GM23338 (cell line): ENCODE measurements around the gene SRD5A3. TPM values are rescaled to one million over a fixed set of nuclear protein-coding genes. Genes with fewer than 3 reads are reported as not detected.

Source experiments
- ATAC-seq: fragments of 200-7000 bp; cut with Tn5 transposase; 3 replicates; pipeline ENCODE4 v1.9.1; 2020
- DNase-seq: peaks from one replicate; pipeline ENCODE4 v3.0.0-alpha.2; 2015; ENCODE audit warnings: low spot score
- H2AFZ ChIP-seq: fragments of 200-600 bp; sonication (generic); 2 replicates; pipeline ENCODE4 v1.8.0; 2016; ENCODE audit warnings: antibody characterized with exemption, mild to moderate bottlenecking, moderate library complexity
- H3F3A ChIP-seq: fragments of 200-600 bp; sonication (generic); replicated peaks from 2 replicates; pipeline ENCODE4 v1.8.0; 2017; ENCODE audit warnings: antibody characterized with exemption, mixed run types, low read depth
- H3K27ac ChIP-seq: fragments of 200-600 bp; sonication (generic); 2 replicates; pipeline ENCODE4 v1.6.1; 2016; ENCODE audit warnings: low read depth
- H3K27me3 ChIP-seq: fragments of 200-600 bp; sonication (generic); 2 replicates; pipeline ENCODE4 v1.8.0; 2016; ENCODE audit warnings: mild to moderate bottlenecking, mixed run types, moderate library complexity; ENCODE audit not compliant: insufficient read depth
- H3K36me3 ChIP-seq: fragments of 200-600 bp; sonication (generic); 2 replicates; pipeline ENCODE4 v1.8.0; 2016; ENCODE audit warnings: mild to moderate bottlenecking; ENCODE audit not compliant: insufficient read depth
- H3K4me1 ChIP-seq: fragments of 200-600 bp; sonication (generic); 2 replicates; pipeline ENCODE4 v1.8.0; 2016; ENCODE audit warnings: mild to moderate bottlenecking, moderate library complexity; ENCODE audit not compliant: insufficient read depth
- H3K4me2 ChIP-seq: fragments of 200-600 bp; sonication (generic); 2 replicates; pipeline ENCODE4 v1.7.1; 2017; ENCODE audit warnings: mixed run types
- H3K4me3 ChIP-seq: fragments of 200-600 bp; sonication (generic); 2 replicates; pipeline ENCODE4 v1.6.1; 2016; ENCODE audit warnings: mixed run types
- H3K79me2 ChIP-seq: fragments of 200-600 bp; sonication (generic); replicated peaks from 2 replicates; pipeline ENCODE4 v1.8.0; 2017; ENCODE audit warnings: mild to moderate bottlenecking; ENCODE audit not compliant: insufficient read depth
- H3K9me2 ChIP-seq: fragments of 200-600 bp; sonication (generic); 2 replicates; pipeline ENCODE4 v1.8.0; 2017; ENCODE audit not compliant: insufficient read depth
- H4K20me1 ChIP-seq: fragments of 200-600 bp; sonication (generic); replicated peaks from 2 replicates; pipeline ENCODE4 v1.8.0; 2017; ENCODE audit warnings: mild to moderate bottlenecking; ENCODE audit not compliant: insufficient read depth
- H3K27ac Mint-ChIP-seq: 2 replicates; pipeline ENCODE4 v1.8.0; 2020; ENCODE audit warnings: inconsistent platforms, mild to moderate bottlenecking, moderate library complexity, mixed read lengths
- H3K27me3 Mint-ChIP-seq: 3 replicates; pipeline ENCODE4 v1.8.0; 2022; ENCODE audit warnings: low read depth, mild to moderate bottlenecking, moderate library complexity, mixed read lengths, inconsistent platforms; ENCODE audit not compliant: insufficient read depth, poor library complexity
- H3K36me3 Mint-ChIP-seq: 3 replicates; pipeline ENCODE4 v1.8.0; 2021; ENCODE audit warnings: low read depth, mild to moderate bottlenecking, inconsistent platforms, moderate library complexity, mixed read lengths
- H3K4me1 Mint-ChIP-seq: 3 replicates; pipeline ENCODE4 v1.8.0; 2020; ENCODE audit warnings: mild to moderate bottlenecking, inconsistent platforms, mixed read lengths
- H3K4me3 Mint-ChIP-seq: 3 replicates; pipeline ENCODE4 v1.8.0; 2021; ENCODE audit warnings: moderate library complexity, mild to moderate bottlenecking, inconsistent platforms, mixed read lengths
- H3K9me3 Mint-ChIP-seq: 3 replicates; pipeline ENCODE4 v1.8.0; 2020; ENCODE audit warnings: moderate library complexity, mild to moderate bottlenecking, inconsistent platforms, mixed read lengths
- ETS1 ChIP-seq: IDR thresholded peaks from 2 replicates; pipeline ENCODE4 v1.6.1; 2016; ENCODE audit warnings: antibody characterized with exemption
- EZH2 ChIP-seq: fragments of 200-600 bp; sonication (generic); IDR thresholded peaks from one replicate; pipeline ENCODE4 v1.8.0; 2017; ENCODE audit warnings: antibody characterized with exemption, mild to moderate bottlenecking, low read depth; ENCODE audit not compliant: unreplicated experiment
- JUNB ChIP-seq: IDR thresholded peaks from one replicate; pipeline ENCODE4 v1.6.1; 2016; ENCODE audit warnings: antibody characterized with exemption; ENCODE audit not compliant: unreplicated experiment
- NANOG ChIP-seq: IDR thresholded peaks from 2 replicates; pipeline ENCODE4 v1.6.1; 2016; ENCODE audit warnings: antibody characterized with exemption, borderline replicate concordance
- POLR2AphosphoS5 ChIP-seq: IDR thresholded peaks from 2 replicates; pipeline ENCODE4 v1.6.1; 2016; ENCODE audit warnings: antibody characterized with exemption, low read depth
- REST ChIP-seq: IDR thresholded peaks from one replicate; pipeline ENCODE4 v1.6.1; 2018; ENCODE audit warnings: antibody characterized with exemption; ENCODE audit not compliant: unreplicated experiment
- ZNF114 ChIP-seq: fragments of 250-450 bp; sonication (Bioruptor Pico); IDR thresholded peaks from 2 replicates; pipeline ENCODE4 v1.5.0; 2020; ENCODE audit warnings: mild to moderate bottlenecking, moderate library complexity
- ZNF331 ChIP-seq: fragments of 250-450 bp; sonication (Bioruptor Pico); IDR thresholded peaks from 2 replicates; pipeline ENCODE4 v1.5.0; 2020; ENCODE audit warnings: low read depth, mild to moderate bottlenecking, moderate library complexity
- polyA plus RNA-seq: library from polyadenylated mRNA; unstranded; fragments of >200 nt; fragmentation: Nextera tagmentation; extraction: Ambion mirVana; gene quantifications from 2 replicates; pipeline ENCODE4 v1.2.1, GENCODE V29; 2016
- total RNA-seq: library from RNA; depleted of rRNA; stranded (reverse); fragments of >200 nt; shearing (Covaris generic); gene quantifications from 2 replicates; pipeline ENCODE4 v1.2.3, GENCODE V29; 2014
- TF ChIP-seq, protein P1 (sequence below), 2 experiments: fragments of 200-600 bp in 1 of 2; sonication (generic) in 1 of 2; conservative IDR thresholded peaks; 2 replicates each; pipeline versions ENCODE4 v1.5.1 to v1.6.1; 2016 to 2017; ENCODE audit warnings: antibody characterized with exemption in 2 of 2, low read depth in 2 of 2, mild to moderate bottlenecking in 2 of 2, moderate library complexity in 1 of 2
- TF ChIP-seq, protein P2 (sequence below): fragments of 250-450 bp; sonication (Bioruptor Pico); IDR thresholded peaks from 2 replicates; pipeline ENCODE4 v1.5.0; 2020; ENCODE audit warnings: mild to moderate bottlenecking, moderate library complexity

Gene SRD5A3
- total and polyA plus RNA-seq, 2 experiments from 2014 or later: 23.0 to 49.9 TPM

- TF ChIP-seq ETS1 (no peak), ZNF114 (no peak)
- TF ChIP-seq, protein P1, sequence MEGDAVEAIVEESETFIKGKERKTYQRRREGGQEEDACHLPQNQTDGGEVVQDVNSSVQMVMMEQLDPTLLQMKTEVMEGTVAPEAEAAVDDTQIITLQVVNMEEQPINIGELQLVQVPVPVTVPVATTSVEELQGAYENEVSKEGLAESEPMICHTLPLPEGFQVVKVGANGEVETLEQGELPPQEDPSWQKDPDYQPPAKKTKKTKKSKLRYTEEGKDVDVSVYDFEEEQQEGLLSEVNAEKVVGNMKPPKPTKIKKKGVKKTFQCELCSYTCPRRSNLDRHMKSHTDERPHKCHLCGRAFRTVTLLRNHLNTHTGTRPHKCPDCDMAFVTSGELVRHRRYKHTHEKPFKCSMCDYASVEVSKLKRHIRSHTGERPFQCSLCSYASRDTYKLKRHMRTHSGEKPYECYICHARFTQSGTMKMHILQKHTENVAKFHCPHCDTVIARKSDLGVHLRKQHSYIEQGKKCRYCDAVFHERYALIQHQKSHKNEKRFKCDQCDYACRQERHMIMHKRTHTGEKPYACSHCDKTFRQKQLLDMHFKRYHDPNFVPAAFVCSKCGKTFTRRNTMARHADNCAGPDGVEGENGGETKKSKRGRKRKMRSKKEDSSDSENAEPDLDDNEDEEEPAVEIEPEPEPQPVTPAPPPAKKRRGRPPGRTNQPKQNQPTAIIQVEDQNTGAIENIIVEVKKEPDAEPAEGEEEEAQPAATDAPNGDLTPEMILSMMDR (conservative IDR thresholded peaks at IDR 0.05; ENCODE audit: low read depth in 2 of 2): no peak
Observed at GRCh38 chr4:55356991-55357461, 11.0 kb downstream of the SRD5A3 start (continued).

DNA sequence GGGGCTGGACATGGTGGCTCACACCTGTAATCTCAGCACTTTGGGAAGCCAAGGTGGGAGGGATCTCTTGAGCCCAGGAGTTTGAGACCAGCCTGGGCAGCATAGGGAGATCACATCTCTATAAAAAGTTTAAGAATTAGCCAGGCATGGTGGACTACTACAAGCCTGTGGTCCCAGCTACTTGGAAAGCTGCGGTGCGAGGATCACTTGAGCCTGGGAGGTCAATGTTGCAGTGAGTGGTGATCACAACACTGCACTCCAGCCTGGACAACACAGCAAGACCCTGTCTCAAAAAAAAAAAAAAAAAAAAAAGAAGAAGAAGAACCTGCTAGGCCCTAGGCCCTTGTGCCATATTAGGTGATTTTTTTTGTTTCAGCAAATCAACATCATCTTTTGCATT lies 12.2 kb downstream of the SRD5A3 start:
- peaks cover 3% of the 10 kb centered on the region; the same call in 2 of the 3 replicates for H3K4me1 Mint-ChIP-seq
- 0 out of 2 replicates have a peak, but pooled peaks cover 3% of the 10 kb centered on the region for H3K36me3 ChIP-seq
- no peak overlapping the region for H3K4me2 ChIP-seq
- H3K27ac ChIP-seq: no peak overlapping the region
- peaks cover 6% of the 10 kb centered on the region; the same call in 1 of the 3 replicates for H3K9me3 Mint-ChIP-seq
- no peak overlapping the region for H3K4me3 ChIP-seq
- H3K4me3 Mint-ChIP-seq: no peak overlapping the region
- no peak overlapping the region for H2AFZ ChIP-seq
- no peak for ATAC-seq
- no peaks in the 10 kb centered on the region for H3K9me2 ChIP-seq
- no peak for DNase-seq
- H3K4me1 ChIP-seq: no peaks in the 10 kb centered on the region; the same call in 1 of the 2 replicates
- H3K27me3 Mint-ChIP-seq: peaks cover 9% of the 10 kb centered on the region
- H3F3A ChIP-seq: no peaks in the 10 kb centered on the region; the same call in none of the 2 replicates
- H3K36me3 Mint-ChIP-seq: peaks cover 38% of the 10 kb centered on the region
- H3K79me2 ChIP-seq: no peaks in the 10 kb centered on the region
- no peaks in the 10 kb centered on the region for H4K20me1 ChIP-seq
- H3K27ac Mint-ChIP-seq: no peak overlapping the region
- H3K27me3 ChIP-seq: no peaks in the 10 kb centered on the region
- TF ChIP-seq ZNF331 (no peak), JUNB (no peak), REST (no peak), ZNF114 (no peak), POLR2AphosphoS5 (no peak), NANOG (no peak), EZH2 (no peak)
- TF ChIP-seq, protein P2, sequence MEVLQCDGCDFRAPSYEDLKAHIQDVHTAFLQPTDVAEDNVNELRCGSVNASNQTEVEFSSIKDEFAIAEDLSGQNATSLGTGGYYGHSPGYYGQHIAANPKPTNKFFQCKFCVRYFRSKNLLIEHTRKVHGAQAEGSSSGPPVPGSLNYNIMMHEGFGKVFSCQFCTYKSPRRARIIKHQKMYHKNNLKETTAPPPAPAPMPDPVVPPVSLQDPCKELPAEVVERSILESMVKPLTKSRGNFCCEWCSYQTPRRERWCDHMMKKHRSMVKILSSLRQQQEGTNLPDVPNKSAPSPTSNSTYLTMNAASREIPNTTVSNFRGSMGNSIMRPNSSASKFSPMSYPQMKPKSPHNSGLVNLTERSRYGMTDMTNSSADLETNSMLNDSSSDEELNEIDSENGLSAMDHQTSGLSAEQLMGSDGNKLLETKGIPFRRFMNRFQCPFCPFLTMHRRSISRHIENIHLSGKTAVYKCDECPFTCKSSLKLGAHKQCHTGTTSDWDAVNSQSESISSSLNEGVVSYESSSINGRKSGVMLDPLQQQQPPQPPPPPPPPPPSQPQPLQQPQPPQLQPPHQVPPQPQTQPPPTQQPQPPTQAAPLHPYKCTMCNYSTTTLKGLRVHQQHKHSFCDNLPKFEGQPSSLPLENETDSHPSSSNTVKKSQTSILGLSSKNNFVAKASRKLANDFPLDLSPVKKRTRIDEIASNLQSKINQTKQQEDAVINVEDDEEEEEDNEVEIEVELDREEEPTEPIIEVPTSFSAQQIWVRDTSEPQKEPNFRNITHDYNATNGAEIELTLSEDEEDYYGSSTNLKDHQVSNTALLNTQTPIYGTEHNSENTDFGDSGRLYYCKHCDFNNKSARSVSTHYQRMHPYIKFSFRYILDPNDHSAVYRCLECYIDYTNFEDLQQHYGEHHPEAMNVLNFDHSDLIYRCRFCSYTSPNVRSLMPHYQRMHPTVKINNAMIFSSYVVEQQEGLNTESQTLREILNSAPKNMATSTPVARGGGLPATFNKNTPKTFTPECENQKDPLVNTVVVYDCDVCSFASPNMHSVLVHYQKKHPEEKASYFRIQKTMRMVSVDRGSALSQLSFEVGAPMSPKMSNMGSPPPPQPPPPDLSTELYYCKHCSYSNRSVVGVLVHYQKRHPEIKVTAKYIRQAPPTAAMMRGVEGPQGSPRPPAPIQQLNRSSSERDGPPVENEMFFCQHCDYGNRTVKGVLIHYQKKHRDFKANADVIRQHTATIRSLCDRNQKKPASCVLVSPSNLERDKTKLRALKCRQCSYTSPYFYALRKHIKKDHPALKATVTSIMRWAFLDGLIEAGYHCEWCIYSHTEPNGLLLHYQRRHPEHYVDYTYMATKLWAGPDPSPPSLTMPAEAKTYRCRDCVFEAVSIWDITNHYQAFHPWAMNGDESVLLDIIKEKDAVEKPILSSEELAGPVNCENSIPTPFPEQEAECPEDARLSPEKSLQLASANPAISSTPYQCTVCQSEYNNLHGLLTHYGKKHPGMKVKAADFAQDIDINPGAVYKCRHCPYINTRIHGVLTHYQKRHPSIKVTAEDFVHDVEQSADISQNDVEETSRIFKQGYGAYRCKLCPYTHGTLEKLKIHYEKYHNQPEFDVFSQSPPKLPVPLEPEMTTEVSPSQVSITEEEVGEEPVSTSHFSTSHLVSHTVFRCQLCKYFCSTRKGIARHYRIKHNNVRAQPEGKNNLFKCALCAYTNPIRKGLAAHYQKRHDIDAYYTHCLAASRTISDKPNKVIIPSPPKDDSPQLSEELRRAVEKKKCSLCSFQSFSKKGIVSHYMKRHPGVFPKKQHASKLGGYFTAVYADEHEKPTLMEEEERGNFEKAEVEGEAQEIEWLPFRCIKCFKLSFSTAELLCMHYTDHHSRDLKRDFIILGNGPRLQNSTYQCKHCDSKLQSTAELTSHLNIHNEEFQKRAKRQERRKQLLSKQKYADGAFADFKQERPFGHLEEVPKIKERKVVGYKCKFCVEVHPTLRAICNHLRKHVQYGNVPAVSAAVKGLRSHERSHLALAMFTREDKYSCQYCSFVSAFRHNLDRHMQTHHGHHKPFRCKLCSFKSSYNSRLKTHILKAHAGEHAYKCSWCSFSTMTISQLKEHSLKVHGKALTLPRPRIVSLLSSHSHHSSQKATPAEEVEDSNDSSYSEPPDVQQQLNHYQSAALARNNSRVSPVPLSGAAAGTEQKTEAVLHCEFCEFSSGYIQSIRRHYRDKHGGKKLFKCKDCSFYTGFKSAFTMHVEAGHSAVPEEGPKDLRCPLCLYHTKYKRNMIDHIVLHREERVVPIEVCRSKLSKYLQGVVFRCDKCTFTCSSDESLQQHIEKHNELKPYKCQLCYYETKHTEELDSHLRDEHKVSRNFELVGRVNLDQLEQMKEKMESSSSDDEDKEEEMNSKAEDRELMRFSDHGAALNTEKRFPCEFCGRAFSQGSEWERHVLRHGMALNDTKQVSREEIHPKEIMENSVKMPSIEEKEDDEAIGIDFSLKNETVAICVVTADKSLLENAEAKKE (CRISPR knock-in tag): no peak
- TF ChIP-seq, protein P1 (conservative IDR thresholded peaks at IDR 0.05; ENCODE audit: low read depth in 2 of 2): no peak
